CD4-positive, alpha-beta T cell treated with Interleukin-12 subunit alpha and Interleukin-12 subunit beta, for 1 hour (primary cell): ENCODE results near the gene DLG5.
A peak's percentile ranks its signal among the peaks of the same experiment; 100 is the strongest.

Experiments
- DNase-seq: peaks from one replicate; pipeline ENCODE4 v3.0.0-alpha.2; 2020

DLG5 gene

GRCh38 chr10:77887631-77888355 lies 38.8 kb downstream of the DLG5 start:
- DNase-seq = no peak

GRCh38 chr10:77886795-77887355 lies 39.7 kb downstream of the DLG5 start:
- DNase-seq = no peak

DNA sequence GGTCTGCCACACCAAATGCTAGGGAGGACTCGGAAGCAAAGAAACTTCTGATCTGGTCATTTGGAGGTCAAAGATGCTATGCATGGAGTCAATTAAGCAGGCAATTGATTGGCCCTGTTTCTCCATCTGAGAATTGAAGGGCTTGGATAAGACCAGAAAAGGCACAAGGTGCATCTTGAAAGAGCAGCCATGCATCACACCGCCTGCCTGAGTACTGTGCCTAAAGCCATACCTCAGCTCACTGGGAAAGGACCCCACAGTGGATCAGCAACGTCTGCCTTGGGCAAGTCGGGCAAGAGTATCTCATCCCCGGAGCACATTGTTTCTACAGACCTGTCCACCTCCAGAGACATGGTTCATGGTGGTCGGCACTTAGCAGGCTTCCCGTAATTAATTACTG lies 42.4 kb downstream of the DLG5 start:
- DNase-seq = no peak

DNA sequence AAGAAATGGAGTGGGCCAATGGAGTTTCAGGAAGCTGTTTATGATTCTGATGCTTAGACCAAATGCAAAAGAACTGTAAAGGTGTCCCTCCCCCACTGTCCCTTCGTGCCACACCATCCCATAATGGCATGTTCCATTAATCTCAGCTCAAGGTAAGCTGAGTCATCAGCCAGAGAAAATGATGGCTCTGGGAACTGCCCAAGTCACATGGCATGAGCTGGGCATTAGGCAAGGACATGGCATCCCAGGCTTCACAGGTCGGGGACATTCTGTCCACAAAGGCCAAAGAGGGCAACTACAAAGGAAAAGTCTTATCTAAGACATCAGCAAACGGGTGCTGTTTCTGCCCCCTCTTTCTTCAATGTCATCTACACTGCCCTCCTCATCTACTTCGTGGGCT lies 44.9 kb downstream of the DLG5 start:
- DNase-seq = no peak

- DNase-seq = no peak
Observed at GRCh38 chr10:77881222-77881621, 45.3 kb downstream of the DLG5 start.

- DNase-seq = no peak
Observed at GRCh38 chr10:77879710-77880109, 46.8 kb downstream of the DLG5 start.

GRCh38 chr10:77879065-77879464 lies 47.5 kb downstream of the DLG5 start:
- DNase-seq = no peak

DNA sequence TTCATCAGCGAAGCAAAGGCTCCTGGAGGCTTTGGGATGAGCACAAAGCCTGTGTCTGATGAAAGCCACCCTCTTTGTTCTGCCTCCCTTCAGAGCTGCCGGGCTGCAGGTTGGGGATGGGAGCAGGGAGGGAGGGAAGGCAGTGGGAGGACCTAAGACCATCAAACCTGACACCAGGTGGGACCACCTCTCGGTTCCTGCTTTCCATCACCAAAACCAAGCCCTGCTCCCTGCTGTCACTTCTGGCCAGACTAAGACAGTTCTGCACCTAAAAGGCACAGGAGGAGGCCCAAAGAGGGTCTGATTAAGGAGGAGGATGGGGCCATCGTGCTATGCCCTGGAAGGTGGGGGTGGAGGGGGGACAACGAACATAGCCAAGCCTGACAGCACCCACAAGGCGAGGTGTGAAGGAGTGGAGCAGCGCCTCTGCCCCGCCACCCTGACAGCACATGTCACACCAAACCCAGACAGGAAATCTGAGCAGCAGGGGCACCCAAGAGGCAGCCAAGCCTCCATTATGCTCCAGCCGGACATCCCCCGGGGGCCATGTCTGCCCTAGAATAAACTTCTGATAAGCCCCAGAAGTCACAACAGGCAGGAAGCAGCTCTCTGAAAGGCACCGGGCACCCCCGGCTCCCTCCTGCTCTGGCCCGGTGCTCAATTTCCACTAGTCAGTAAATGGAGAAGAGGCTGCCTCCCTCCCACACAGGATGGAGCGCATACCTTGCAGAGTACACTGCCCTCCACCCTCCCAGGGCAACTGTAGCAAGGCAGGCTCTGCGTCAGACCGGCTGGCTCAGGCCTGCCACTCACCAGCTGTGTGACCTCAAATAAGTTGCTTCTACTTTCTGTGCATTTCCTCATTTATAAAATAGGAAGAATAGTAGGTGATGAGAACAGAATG lies 48.9 kb downstream of the DLG5 start:
- peak; percentile 62 for DNase-seq

DNA sequence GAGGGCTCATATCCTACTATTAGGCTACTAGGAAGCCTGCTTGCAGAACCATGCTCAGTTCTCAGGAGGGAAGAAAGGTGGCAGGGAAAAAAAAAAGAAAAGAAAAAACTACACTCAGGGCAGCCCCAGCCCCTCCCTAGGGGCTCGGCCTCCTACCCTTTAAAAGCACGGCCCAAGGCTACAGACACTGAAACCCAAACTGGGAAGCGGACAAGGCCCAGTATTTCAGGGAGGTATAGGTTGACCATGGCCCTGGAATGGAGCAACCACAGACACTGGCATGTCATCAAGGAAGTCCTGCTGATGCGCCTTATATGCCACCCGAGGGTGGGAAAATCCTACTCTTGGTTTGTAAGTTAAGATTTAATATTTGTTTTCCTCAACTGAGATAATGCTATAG lies 50.8 kb downstream of the DLG5 start:
- no peak for DNase-seq

GRCh38 chr10:77874872-77875271 lies 51.7 kb downstream of the DLG5 start:
- no peak for DNase-seq

DNA sequence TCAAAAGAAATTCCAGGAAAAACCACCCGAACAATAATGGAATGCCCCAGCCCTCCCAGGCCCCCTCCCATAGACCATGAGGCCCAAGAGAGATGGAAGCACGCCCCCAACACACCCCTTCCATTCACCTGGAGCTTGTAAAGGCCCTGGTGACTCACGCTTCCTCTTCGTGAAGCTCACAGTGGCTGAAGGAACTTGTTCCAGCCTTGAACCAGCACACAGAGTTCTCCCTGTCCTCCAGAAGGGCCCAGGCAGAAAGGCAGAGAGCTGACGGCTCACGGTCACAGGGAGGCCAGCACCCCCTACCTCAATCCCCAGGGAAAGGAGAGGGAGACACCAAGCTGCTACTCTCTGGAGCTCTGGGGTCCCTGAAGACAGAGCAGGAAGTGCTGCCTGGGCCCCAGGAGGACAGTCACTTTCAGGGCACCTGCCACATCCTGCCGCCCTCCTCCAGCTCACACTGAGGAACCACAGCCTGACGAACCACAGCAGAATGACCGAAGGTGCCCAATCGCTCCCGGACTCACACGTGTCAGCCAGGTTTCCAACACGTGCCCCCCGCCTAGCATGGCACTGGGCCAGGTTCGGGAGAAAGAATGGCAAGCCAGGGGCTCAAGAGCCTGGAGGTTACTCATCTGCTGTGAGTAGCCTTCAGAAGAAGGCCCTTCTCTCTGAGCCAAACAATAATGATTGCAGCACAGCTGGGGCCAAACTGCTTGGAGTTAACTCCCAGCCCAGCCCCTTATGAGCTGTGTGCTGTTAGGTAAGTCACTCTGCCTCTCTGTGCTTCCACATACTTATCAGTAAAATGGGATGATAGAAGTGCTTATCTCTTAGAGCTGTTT lies 52.8 kb downstream of the DLG5 start:
- peak; percentile 37 for DNase-seq

DNA sequence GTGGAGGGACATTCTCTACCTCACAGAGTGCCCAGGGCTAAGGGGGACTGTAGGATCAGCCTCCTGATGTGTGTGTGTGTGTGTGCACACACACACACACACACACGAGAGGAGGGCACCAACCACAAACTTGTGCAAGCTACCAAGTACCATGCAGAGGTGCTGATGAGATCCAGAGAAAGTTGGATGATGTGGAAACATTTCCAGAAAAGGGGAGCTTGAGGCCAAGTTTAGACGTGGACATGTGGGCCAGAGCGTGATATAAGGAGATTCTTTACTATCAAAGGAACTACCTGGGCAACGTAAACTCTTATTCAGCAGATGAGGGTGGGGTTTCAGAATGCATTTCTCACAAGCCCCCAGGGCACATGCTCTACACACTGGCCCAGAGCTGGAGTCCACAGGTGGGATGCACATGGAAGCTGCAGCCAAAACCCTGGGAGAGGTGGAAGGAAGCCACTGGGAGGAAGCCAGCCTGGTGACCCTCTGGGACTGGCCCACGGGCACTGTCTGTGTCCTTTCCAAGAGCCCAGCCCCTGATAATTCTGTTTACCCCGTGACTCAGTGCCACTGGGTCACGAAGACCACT lies 53.5 kb downstream of the DLG5 start:
- no peak for DNase-seq

- no peak for DNase-seq
Observed at GRCh38 chr10:77872151-77872946, 54.2 kb downstream of the DLG5 start.

DNA sequence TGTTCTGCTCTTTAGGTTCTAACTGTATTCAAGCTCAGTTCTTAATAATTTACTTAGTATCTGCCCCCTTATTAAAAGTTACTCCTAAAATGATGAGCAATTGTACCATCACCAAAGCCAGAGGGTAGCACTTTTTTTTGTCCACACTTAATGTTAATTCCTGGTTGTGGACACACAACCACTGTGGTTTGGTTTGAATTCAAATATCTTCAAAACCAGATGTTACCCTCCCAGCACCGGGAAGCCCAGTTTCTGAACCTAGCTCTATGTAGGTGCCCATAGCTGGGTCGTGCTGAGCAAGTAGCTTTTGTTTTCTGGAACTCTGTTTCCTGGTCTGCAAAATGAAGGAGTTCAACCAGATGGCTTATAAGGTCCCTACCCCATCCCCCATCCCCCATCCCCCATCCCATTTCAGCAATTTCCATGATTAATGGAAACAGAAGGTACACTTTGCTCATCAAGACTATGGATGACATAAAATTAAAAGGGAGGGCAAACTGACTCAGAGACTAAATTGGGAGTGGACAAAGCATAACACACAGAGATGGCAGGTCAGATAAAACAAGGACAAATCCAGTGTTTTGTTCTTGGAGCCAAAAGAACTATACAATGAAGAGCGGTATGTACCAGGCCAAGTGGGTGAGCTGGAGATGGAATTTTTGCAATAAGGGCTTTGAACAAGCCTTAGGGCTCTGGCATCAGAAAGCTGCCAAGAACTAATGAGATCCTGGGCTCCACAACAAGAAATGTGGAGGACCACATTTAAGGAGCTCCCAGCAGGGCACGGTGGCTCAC lies 56.7 kb downstream of the DLG5 start:
- DNase-seq = no peak

DNA sequence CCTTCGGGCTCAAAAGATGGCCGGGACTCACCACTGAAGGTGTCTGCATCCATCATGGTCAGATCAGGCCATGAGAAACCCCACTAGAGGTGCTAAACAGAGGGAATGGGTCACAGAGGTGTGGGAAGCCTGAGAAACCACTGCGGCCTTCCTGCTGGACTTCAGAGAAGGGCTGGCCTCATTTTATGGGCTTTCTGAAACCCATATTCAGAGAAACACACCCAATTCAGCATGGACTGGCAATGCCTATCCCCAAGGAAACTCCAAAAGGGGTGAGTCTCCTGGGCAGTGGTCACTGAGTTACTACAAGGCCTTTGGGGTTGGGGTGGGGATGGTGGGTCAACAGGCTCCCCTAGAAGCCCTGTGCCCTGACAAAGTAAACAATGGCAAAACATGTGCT lies 58.0 kb downstream of the DLG5 start:
- DNase-seq = no peak

GRCh38 chr10:77867124-77867719 lies 59.3 kb downstream of the DLG5 start:
- no peak for DNase-seq

DNA sequence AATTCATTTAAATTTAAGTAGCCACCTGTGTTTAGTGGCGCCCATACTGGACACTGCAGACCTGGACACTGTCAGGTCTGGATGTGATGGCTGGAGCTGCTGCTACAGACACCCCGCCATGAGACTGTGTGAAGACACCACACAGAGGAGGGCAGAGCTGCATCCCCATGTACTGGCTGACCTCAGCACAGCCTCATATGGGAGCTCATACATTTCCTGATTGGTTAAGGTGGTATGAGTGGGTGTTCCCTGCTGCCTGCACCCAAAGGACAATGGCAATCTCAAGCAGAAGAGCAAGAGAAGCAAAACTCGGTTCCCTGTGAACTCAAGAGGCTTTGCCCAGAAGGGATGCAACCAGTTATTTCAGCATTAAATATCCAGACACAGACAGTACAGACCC lies 60.0 kb downstream of the DLG5 start:
- no peak for DNase-seq

DNA sequence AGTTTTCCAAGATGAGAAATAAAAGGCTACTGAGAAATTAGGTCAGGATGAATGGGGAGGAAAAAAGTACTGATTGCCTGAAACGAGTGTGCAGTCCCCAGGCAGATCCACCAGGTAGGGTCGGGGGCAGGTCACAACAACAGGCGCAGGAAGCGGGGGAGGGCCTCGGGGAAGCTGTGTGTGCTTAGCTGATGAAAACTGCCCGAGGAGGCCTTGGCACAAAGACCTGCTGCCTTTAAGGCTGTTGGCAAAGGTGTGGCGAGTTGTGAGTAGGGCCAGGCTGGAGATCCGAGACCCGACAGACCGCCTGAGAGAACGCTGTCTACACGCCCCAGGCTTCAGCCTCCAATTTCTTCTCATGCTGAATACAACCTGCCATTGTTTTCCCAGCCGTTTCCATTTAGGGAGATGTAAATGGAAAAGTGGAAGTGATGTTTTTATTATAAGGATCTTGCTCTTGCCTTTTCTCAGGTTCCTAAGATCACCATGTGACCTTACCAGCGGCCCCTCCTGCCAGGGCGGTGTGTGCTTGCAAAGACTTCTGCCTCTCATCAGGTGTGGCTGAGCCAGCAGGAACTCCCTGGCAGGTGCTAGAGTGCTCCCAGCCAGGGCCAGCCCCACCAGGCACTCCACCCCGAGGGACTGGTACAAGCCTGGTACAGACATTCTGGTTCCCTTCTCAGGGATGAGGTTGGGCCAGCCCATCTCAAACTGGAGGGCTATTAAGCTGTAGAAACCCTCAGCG lies 60.8 kb downstream of the DLG5 start:
- DNase-seq = no peak

GRCh38 chr10:77864151-77864851 lies 62.3 kb downstream of the DLG5 start:
- no peak for DNase-seq
